ENCODE results near the gene STRADB.

DNA sequence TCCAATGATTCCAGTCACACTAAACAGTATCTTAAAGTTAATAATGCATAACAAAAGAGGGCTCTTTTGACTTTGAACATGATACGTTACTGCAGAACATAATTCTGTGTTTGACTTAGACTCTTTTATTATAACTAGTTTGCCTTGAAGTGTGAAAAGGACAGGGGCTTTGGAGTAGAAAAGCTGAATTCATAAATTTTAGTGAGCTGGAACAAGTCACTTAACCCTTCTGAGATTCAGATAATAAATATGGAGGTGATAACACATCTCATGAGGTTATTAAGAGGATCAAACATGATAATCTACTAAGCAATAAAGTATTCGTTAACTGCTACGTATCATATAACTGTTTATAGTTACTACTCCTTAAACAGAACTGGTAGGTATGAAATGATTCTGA lies 49.7 kb upstream of the STRADB start:
- TF ChIP-seq, protein P1, sequence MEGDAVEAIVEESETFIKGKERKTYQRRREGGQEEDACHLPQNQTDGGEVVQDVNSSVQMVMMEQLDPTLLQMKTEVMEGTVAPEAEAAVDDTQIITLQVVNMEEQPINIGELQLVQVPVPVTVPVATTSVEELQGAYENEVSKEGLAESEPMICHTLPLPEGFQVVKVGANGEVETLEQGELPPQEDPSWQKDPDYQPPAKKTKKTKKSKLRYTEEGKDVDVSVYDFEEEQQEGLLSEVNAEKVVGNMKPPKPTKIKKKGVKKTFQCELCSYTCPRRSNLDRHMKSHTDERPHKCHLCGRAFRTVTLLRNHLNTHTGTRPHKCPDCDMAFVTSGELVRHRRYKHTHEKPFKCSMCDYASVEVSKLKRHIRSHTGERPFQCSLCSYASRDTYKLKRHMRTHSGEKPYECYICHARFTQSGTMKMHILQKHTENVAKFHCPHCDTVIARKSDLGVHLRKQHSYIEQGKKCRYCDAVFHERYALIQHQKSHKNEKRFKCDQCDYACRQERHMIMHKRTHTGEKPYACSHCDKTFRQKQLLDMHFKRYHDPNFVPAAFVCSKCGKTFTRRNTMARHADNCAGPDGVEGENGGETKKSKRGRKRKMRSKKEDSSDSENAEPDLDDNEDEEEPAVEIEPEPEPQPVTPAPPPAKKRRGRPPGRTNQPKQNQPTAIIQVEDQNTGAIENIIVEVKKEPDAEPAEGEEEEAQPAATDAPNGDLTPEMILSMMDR (IDR thresholded peaks at IDR 0.05 in 2 of 3, conservative IDR thresholded peaks at IDR 0.05 in 1 of 3; ENCODE audit: borderline replicate concordance in 1 of 3, insufficient read depth in 1 of 3, low read depth in 2 of 3, low read length in 2 of 3): no peak
- TF ChIP-seq SIN3A (IDR thresholded peaks at IDR 0.05; ENCODE audit: low read depth): no peak
- TF ChIP-seq, protein P2, sequence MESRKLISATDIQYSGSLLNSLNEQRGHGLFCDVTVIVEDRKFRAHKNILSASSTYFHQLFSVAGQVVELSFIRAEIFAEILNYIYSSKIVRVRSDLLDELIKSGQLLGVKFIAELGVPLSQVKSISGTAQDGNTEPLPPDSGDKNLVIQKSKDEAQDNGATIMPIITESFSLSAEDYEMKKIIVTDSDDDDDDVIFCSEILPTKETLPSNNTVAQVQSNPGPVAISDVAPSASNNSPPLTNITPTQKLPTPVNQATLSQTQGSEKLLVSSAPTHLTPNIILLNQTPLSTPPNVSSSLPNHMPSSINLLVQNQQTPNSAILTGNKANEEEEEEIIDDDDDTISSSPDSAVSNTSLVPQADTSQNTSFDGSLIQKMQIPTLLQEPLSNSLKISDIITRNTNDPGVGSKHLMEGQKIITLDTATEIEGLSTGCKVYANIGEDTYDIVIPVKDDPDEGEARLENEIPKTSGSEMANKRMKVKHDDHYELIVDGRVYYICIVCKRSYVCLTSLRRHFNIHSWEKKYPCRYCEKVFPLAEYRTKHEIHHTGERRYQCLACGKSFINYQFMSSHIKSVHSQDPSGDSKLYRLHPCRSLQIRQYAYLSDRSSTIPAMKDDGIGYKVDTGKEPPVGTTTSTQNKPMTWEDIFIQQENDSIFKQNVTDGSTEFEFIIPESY (IDR thresholded peaks at IDR 0.05; ENCODE audit: extremely low read depth, insufficient replicate concordance, low read length): no peak
- TF ChIP-seq, protein P3, sequence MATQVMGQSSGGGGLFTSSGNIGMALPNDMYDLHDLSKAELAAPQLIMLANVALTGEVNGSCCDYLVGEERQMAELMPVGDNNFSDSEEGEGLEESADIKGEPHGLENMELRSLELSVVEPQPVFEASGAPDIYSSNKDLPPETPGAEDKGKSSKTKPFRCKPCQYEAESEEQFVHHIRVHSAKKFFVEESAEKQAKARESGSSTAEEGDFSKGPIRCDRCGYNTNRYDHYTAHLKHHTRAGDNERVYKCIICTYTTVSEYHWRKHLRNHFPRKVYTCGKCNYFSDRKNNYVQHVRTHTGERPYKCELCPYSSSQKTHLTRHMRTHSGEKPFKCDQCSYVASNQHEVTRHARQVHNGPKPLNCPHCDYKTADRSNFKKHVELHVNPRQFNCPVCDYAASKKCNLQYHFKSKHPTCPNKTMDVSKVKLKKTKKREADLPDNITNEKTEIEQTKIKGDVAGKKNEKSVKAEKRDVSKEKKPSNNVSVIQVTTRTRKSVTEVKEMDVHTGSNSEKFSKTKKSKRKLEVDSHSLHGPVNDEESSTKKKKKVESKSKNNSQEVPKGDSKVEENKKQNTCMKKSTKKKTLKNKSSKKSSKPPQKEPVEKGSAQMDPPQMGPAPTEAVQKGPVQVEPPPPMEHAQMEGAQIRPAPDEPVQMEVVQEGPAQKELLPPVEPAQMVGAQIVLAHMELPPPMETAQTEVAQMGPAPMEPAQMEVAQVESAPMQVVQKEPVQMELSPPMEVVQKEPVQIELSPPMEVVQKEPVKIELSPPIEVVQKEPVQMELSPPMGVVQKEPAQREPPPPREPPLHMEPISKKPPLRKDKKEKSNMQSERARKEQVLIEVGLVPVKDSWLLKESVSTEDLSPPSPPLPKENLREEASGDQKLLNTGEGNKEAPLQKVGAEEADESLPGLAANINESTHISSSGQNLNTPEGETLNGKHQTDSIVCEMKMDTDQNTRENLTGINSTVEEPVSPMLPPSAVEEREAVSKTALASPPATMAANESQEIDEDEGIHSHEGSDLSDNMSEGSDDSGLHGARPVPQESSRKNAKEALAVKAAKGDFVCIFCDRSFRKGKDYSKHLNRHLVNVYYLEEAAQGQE (IDR thresholded peaks at IDR 0.05; ENCODE audit: low read depth): no peak
- no peak for TF ChIP-seq ELF1 (IDR thresholded peaks at IDR 0.05; ENCODE audit: borderline replicate concordance, low read depth)
- no peak for TF ChIP-seq FOSL1 (IDR thresholded peaks at IDR 0.05; ENCODE audit: low read depth)
- TF ChIP-seq, protein P4, sequence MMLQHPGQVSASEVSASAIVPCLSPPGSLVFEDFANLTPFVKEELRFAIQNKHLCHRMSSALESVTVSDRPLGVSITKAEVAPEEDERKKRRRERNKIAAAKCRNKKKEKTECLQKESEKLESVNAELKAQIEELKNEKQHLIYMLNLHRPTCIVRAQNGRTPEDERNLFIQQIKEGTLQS (IDR thresholded peaks at IDR 0.05): no peak
- no peak for TF ChIP-seq CEBPB (IDR thresholded peaks at IDR 0.05; ENCODE audit: low read depth)

Data from HCT116 (cell line).